ENCODE data around the gene SPINK7.

- TF ChIP-seq ZNF274 (IDR thresholded peaks at IDR 0.05; ENCODE audit: low read depth, low read length) (no peak), YY1 (IDR thresholded peaks at IDR 0.05; ENCODE audit: insufficient read depth, insufficient read length) (no peak)
These were observed 21.7 kb upstream of the SPINK7 start for GRCh38 chr5:148290271-148291195.

All from NT2/D1 (cell line).